HL-60 (cell line): Measurements from ENCODE around the gene ZNF107.

Experiments
- POLR2AphosphoS5 ChIP-seq: IDR thresholded peaks from 2 replicates; pipeline ENCODE4 v1.6.1; 2012; ENCODE audit warnings: low read depth
- TF ChIP-seq, protein P1 (sequence below): IDR thresholded peaks from one replicate; pipeline ENCODE4 v1.5.1; 2011; ENCODE audit warnings: low read length, control low read depth, inconsistent platforms; ENCODE audit not compliant: insufficient read depth

DNA sequence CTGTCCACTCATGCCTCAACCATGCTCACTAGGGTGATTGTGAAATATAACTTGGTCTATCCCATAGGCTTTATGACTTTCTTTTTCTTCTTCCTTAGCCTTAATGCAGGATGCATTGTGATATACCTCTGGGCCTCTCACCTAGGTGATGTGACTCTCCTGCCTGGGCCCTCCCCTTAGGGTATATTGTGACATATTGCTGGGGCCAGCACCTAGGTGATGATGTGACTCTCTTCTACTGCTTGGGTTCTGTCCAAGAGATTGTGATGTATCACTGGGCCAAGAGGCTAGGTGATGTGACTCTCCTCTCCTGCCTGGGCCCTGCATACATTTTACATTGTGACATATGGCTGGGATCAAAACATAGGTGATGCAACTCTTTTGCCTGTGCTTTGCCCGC lies 14.7 kb upstream of the ZNF107 start:
- TF ChIP-seq, protein P1, sequence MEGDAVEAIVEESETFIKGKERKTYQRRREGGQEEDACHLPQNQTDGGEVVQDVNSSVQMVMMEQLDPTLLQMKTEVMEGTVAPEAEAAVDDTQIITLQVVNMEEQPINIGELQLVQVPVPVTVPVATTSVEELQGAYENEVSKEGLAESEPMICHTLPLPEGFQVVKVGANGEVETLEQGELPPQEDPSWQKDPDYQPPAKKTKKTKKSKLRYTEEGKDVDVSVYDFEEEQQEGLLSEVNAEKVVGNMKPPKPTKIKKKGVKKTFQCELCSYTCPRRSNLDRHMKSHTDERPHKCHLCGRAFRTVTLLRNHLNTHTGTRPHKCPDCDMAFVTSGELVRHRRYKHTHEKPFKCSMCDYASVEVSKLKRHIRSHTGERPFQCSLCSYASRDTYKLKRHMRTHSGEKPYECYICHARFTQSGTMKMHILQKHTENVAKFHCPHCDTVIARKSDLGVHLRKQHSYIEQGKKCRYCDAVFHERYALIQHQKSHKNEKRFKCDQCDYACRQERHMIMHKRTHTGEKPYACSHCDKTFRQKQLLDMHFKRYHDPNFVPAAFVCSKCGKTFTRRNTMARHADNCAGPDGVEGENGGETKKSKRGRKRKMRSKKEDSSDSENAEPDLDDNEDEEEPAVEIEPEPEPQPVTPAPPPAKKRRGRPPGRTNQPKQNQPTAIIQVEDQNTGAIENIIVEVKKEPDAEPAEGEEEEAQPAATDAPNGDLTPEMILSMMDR, result no peak
- no peak for TF ChIP-seq POLR2AphosphoS5
